MCF 10A (cell line): ENCODE measurements around the gene PLXNA1. TPM values are rescaled to one million over a fixed set of nuclear protein-coding genes. Genes with fewer than 3 reads are reported as not detected.

Experiments used
- BruUV-seq: library from RNA; stranded (reverse); fragments of 400-500 nt; replicated peaks from 2 replicates; lab custom pipeline; 2021; lab: Mats Ljungman, UMichigan
- CTCF ChIA-PET: fragments of 300-600 bp; sonication (Branson Sonifier 250); formaldehyde crosslinking; extraction: SDS; loops from one replicate; lab custom pipeline; 2021; ENCODE audit warnings: antibody characterized with exemption, inconsistent platforms; lab: Yijun Ruan, JAX
- POLR2A ChIA-PET: fragments of 300-600, 350-650 bp; sonication (Branson Sonifier 250); formaldehyde crosslinking; extraction: SDS; loops from one replicate; lab custom pipeline; 2020; ENCODE audit warnings: antibody characterized with exemption, inconsistent platforms; lab: Yijun Ruan, JAX
- DNase-seq: peaks from one replicate; pipeline ENCODE4 v3.0.0-alpha.2; 2018; ENCODE audit not compliant: unreplicated experiment
- H3K27ac Mint-ChIP-seq: one replicate; pipeline ENCODE4 v1.8.0; 2022; ENCODE audit warnings: mild to moderate bottlenecking, low read depth, mixed read lengths; ENCODE audit not compliant: unreplicated experiment
- H3K27me3 Mint-ChIP-seq: one replicate; pipeline ENCODE4 v1.8.0; 2022; ENCODE audit warnings: mixed read lengths; ENCODE audit not compliant: insufficient read depth, unreplicated experiment
- H3K36me3 Mint-ChIP-seq: one replicate; pipeline ENCODE4 v1.8.0; 2022; ENCODE audit warnings: mild to moderate bottlenecking, moderate library complexity, mixed read lengths; ENCODE audit not compliant: insufficient read depth, unreplicated experiment
- H3K4me1 Mint-ChIP-seq: one replicate; pipeline ENCODE4 v1.8.0; 2022; ENCODE audit warnings: mixed read lengths; ENCODE audit not compliant: insufficient read depth, unreplicated experiment
- H3K4me3 Mint-ChIP-seq: one replicate; pipeline ENCODE4 v1.8.0; 2022; ENCODE audit warnings: mild to moderate bottlenecking, moderate library complexity, mixed read lengths; ENCODE audit not compliant: unreplicated experiment
- H3K9me3 Mint-ChIP-seq: one replicate; pipeline ENCODE4 v1.8.0; 2022; ENCODE audit warnings: mixed read lengths; ENCODE audit not compliant: unreplicated experiment
- intact Hi-C: fragments of 100-400 bp; cut with micrococcal nuclease; formaldehyde crosslinking; loops from 2 replicates; pipeline ENCODE4 v1.14.1; 2022
- total RNA-seq: library from RNA; stranded (reverse); gene quantifications from 2 replicates; pipeline ENCODE4 v1.2.3, GENCODE V29; 2022
- TF ChIP-seq, protein P1 (sequence below): fragments of 200-600 bp; IDR thresholded peaks from one replicate; pipeline ENCODE4 v1.8.0; 2022; ENCODE audit warnings: antibody characterized with exemption, mild to moderate bottlenecking; ENCODE audit not compliant: unreplicated experiment

The PLXNA1 gene
- total RNA-seq, 1 experiment from 2014 or later = 48.4 TPM

DNA sequence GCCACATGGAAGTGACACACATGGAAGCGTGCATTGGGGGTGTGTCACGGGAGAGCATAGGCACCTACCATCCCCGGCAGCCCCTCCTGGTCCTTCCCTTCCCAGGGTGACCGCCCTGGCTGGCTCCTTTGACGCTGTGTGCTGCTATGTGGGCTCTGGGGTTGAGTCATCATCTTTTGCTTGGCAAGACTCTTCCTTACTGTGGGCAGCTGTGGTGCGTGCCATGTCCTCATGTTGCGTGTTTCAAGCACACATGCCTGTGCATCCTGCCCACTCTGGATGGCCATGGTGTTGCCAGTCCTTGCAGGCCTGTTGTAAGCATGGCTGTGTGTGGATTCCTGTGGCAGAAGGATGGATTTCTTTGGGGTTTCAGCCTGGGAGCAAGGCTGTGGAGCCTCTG lies 14.0 kb downstream of the PLXNA1 start:
- ChIA-PET CTCF (interaction anchor here (0.6 kb wide), 1 partner anchor 594 kb away, joined by 5 read pairs; the partner anchor contains the start of gene TPRA1), POLR2A (no interaction called here)
- H3K9me3 Mint-ChIP-seq = no peaks in the 10 kb centered on the region
- TF ChIP-seq, protein P1, sequence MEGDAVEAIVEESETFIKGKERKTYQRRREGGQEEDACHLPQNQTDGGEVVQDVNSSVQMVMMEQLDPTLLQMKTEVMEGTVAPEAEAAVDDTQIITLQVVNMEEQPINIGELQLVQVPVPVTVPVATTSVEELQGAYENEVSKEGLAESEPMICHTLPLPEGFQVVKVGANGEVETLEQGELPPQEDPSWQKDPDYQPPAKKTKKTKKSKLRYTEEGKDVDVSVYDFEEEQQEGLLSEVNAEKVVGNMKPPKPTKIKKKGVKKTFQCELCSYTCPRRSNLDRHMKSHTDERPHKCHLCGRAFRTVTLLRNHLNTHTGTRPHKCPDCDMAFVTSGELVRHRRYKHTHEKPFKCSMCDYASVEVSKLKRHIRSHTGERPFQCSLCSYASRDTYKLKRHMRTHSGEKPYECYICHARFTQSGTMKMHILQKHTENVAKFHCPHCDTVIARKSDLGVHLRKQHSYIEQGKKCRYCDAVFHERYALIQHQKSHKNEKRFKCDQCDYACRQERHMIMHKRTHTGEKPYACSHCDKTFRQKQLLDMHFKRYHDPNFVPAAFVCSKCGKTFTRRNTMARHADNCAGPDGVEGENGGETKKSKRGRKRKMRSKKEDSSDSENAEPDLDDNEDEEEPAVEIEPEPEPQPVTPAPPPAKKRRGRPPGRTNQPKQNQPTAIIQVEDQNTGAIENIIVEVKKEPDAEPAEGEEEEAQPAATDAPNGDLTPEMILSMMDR = no peak
- intact Hi-C loops = no loop called here
- H3K4me3 Mint-ChIP-seq = no peak overlapping the region
- peaks cover 9% of the 10 kb centered on the region for H3K36me3 Mint-ChIP-seq
- no TSS peak for BruUV-seq
- H3K27me3 Mint-ChIP-seq = no peaks in the 10 kb centered on the region
- peaks cover 7% of the 10 kb centered on the region for H3K4me1 Mint-ChIP-seq
- no peak overlapping the region for H3K27ac Mint-ChIP-seq
- DNase-seq = peak; percentile 35

DNA sequence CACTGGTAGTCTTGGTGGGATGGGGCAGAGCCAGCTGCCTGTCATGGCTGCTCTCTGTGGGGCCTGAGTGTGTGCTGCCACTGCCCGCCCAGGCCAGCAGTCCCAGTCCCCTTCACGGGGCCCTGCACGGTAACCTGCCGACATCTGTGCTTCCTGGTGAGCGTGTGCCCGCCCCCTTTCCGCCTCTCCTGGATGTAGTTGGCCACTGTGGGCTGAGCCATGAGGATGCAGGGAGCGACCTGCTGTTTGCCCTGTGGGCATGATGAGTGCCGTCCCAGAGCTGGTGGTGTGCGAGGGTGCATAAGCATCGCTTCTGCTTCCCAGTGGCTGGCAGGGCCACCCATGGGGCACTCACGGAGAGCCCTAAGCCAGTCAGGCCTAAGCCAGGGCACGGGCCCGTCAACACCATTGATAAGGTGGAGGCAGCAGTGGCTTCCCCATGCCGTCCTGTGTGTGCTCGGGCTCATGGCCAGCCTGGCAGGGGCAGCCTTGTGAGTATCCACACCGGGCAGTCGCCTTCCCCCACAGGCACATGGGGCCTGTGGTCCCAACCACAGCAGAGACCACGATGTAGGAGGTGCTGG lies 14.6 kb downstream of the PLXNA1 start:
- intact Hi-C loops = no loop called here
- Mint-ChIP-seq H3K4me3 (no peak overlapping the region), H3K27ac (peak overlapping the region; percentile 61), H3K4me1 (peaks cover 13% of the 10 kb centered on the region), H3K9me3 (no peaks in the 10 kb centered on the region), H3K27me3 (no peaks in the 10 kb centered on the region), H3K36me3 (peaks cover 9% of the 10 kb centered on the region)
- TF ChIP-seq, protein P1 = no peak
- no peak for DNase-seq
- ChIA-PET CTCF (interaction anchor here (0.6 to 0.7 kb wide), 2 partner anchors 319 to 488 kb away, joined by 3 to 4 read pairs; no protein-coding TSS in a partner anchor), POLR2A (no interaction called here)
- BruUV-seq = no TSS peak

DNA sequence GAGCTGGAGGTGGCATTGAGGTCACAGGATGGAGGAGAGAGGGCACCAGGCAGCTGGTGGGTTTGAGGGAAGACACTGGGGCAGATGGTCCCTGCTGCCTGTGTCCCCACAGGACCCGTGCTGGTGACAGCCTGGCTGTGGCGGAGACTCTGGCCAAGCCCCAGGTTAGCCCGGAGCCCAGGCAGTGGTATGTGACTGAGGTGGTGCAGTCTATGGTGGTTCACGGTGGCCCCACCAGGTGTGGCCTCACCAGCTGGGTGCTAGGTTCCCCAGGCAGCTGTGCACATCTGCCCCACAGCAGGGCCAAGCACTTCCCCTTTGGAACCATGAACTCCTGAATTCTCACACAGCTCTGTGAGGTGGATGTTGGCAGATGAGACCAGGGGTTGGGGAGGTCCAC lies 15.4 kb downstream of the PLXNA1 start:
- CTCF ChIA-PET = no interaction called here
- Mint-ChIP-seq H3K27ac (peak overlapping the region; percentile 61), H3K4me3 (no peak overlapping the region), H3K36me3 (peaks cover 9% of the 10 kb centered on the region), H3K9me3 (no peaks in the 10 kb centered on the region), H3K4me1 (peaks cover 18% of the 10 kb centered on the region), H3K27me3 (no peaks in the 10 kb centered on the region)
- intact Hi-C loops = no loop called here
- DNase-seq = no peak
- BruUV-seq = no TSS peak
- TF ChIP-seq, protein P1 = no peak
- POLR2A ChIA-PET = no interaction called here

- TF ChIP-seq, protein P1 = no peak
- BruUV-seq = no TSS peak
- peaks cover 18% of the 10 kb centered on the region for H3K4me1 Mint-ChIP-seq
- intact Hi-C loops = no loop called here
- no peak for DNase-seq
- no peaks in the 10 kb centered on the region for H3K9me3 Mint-ChIP-seq
- ChIA-PET CTCF (interaction anchor here (0.7 kb wide), 1 partner anchor 121 kb away, joined by 4 read pairs; no protein-coding TSS in a partner anchor), POLR2A (no interaction called here)
- H3K27ac Mint-ChIP-seq = no peak overlapping the region
- peaks cover 9% of the 10 kb centered on the region for H3K36me3 Mint-ChIP-seq
- H3K27me3 Mint-ChIP-seq = no peaks in the 10 kb centered on the region
- H3K4me3 Mint-ChIP-seq = no peak overlapping the region
Observed at GRCh38 chr3:126998728-126999127, 15.8 kb downstream of the PLXNA1 start.
